OCI-LY1 (cell line): ENCODE results near the gene TIRAP.

Experiments used
- CTCF ChIP-seq: fragments of 200-600 bp; sonication (generic), shearing (Covaris generic); IDR thresholded peaks from 2 replicates; pipeline ENCODE4 v1.5.1; 2017; ENCODE audit warnings: mild to moderate bottlenecking, antibody characterized with exemption, low read length, moderate library complexity, mixed read lengths
- EZH2 ChIP-seq: fragments of 200-600 bp; sonication (generic), shearing (Covaris generic); IDR thresholded peaks from 2 replicates; pipeline ENCODE4 v1.8.0; 2017; ENCODE audit warnings: borderline replicate concordance, mixed run types, mild to moderate bottlenecking, antibody characterized with exemption, low read length, moderate library complexity, mixed read lengths

- TF ChIP-seq CTCF (no peak), EZH2 (no peak)
Observed at GRCh38 chr11:126304457-126305075, 21.7 kb downstream of the TIRAP start.
